Right ventricle myocardium superior (tissue), 1 donor: ENCODE measurements around the gene CLEC20A. TPM values are rescaled to one million over a fixed set of nuclear protein-coding genes. Genes with fewer than 3 reads are reported as not detected.

ENCODE experiments used
- ATAC-seq: fragments of 200-7000 bp; cut with Tn5 transposase; one replicate; pipeline ENCODE4 v1.9.1; 2020; ENCODE audit warnings: mild to moderate bottlenecking; ENCODE audit not compliant: poor library complexity
- DNase-seq: peaks from one replicate; pipeline ENCODE4 v3.0.0-alpha.2; 2020
- intact Hi-C: fragments of 100-400 bp; cut with DNase I; formaldehyde crosslinking; loops from one replicate; pipeline ENCODE4 v1.11.2; 2022
- total RNA-seq: library from RNA; stranded (reverse); fragmentation: NEBNext Ultra II Directional; extraction: Animal tissue kit (Norgen Biotek cat#: 25700); gene quantifications from one replicate; pipeline ENCODE4 v1.2.1, GENCODE V29; 2021
- donor health status: DM: no; HTN: yes; CAD: no; lungs with severe emphysema.

CLEC20A gene
- total RNA-seq, 1 donor from 2014 or later = not detected

GRCh38 chr1:178451529-178451928 lies 45.2 kb downstream of the CLEC20A start:
- DNase-seq = no peak
- ATAC-seq = no peak
- intact Hi-C loops = no loop called here

GRCh38 chr1:178450871-178451270 lies 45.9 kb downstream of the CLEC20A start:
- intact Hi-C loops = no loop called here
- ATAC-seq (no peak), DNase-seq (no peak)

GRCh38 chr1:178442925-178443324 lies 53.8 kb downstream of the CLEC20A start:
- no peak for ATAC-seq
- intact Hi-C loops = no loop called here

GRCh38 chr1:178438432-178438831 lies 58.3 kb downstream of the CLEC20A start:
- intact Hi-C loops = no loop called here
- ATAC-seq = no peak
- no peak for DNase-seq

More at GRCh38 chr1:178442925-178443324, 53.8 kb downstream of the CLEC20A start:
- DNase-seq = no peak

- DNase-seq = no peak
- intact Hi-C loops = no loop called here
- ATAC-seq = no peak
Observed at GRCh38 chr1:178436899-178437298, 59.9 kb downstream of the CLEC20A start.

GRCh38 chr1:178434899-178435435 lies 61.8 kb downstream of the CLEC20A start:
- DNase-seq = no peak
- no peak for ATAC-seq
- intact Hi-C loops = no loop called here

GRCh38 chr1:178434360-178434759 lies 62.4 kb downstream of the CLEC20A start:
- intact Hi-C loops = no loop called here
- ATAC-seq (no peak), DNase-seq (no peak)

Other genes starting within 250 kb of the CLEC20A start
- 0.40 TPM for gene TEX35, start 16.1 kb upstream of the CLEC20A start, total RNA-seq
- gene RALGPS2, start 228.3 kb upstream of the CLEC20A start, total RNA-seq = 13.8 TPM